ENCODE data around the gene UGT2A1. TPM values are rescaled to one million over a fixed set of nuclear protein-coding genes. Genes with fewer than 3 reads are reported as not detected.
"Not testable (repeated sequence)": the region's sequence is repeated elsewhere in the genome, so short reads cannot be mapped to it uniquely, and the experiment has no call there.

Gene UGT2A1
- total RNA-seq, 6 experiments from 2014 or later: not detected

DNA sequence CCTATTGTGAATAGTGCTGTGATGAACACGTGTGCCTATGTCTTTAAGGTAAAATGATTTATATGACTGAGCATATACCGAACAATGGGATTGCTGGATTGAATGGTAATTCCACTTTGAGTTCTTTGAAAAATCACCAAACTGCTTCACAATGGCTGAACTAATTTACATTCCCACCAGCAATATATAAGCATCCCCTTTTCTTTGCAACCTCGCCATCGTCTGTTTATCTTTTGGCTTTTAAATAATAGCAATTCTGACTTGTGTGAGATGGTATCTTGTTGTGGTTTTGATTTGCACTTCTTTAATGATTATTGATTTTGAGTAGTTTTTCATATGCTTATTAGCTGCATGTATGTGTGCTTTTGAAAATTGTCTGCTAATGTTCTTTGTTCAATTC, 31.8 kb upstream of the UGT2A1 start:
- no peak for DNase-seq
- TF ChIP-seq, protein P1, sequence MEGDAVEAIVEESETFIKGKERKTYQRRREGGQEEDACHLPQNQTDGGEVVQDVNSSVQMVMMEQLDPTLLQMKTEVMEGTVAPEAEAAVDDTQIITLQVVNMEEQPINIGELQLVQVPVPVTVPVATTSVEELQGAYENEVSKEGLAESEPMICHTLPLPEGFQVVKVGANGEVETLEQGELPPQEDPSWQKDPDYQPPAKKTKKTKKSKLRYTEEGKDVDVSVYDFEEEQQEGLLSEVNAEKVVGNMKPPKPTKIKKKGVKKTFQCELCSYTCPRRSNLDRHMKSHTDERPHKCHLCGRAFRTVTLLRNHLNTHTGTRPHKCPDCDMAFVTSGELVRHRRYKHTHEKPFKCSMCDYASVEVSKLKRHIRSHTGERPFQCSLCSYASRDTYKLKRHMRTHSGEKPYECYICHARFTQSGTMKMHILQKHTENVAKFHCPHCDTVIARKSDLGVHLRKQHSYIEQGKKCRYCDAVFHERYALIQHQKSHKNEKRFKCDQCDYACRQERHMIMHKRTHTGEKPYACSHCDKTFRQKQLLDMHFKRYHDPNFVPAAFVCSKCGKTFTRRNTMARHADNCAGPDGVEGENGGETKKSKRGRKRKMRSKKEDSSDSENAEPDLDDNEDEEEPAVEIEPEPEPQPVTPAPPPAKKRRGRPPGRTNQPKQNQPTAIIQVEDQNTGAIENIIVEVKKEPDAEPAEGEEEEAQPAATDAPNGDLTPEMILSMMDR (IDR thresholded peaks at IDR 0.05): no peak
- no peak overlapping the region for H3K27ac Mint-ChIP-seq
- H3K4me1 Mint-ChIP-seq (ENCODE audit: low read depth): no peaks in the 10 kb centered on the region
- no peak overlapping the region for H3K4me3 Mint-ChIP-seq
- no peaks in the 10 kb centered on the region for H3K27me3 Mint-ChIP-seq (ENCODE audit: insufficient read depth)
- H3K9me3 Mint-ChIP-seq: no peaks in the 10 kb centered on the region
- H3K36me3 Mint-ChIP-seq (ENCODE audit: low read depth): no peaks in the 10 kb centered on the region

DNA sequence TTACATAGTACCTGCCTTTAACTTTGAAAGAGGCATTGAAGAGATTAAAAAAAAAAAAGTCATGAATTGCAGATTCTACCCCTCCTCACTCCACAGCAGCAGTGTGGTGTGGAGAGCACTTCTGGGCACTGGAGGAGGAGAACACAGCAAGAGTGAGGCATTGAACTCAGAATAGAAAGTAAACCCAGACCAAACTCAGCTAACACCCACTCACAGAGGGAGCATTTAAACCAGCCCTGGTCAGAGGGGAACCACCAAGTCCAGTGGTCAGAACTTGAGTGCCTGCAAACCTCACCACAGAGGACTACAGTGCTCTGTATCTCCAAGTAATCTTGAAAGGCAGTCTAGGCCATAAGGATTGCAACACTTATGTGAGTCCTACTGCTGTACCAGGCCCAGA, 15.6 kb upstream of the UGT2A1 start:
- no peaks in the 10 kb centered on the region for H3K36me3 Mint-ChIP-seq (ENCODE audit: low read depth)
- H3K9me3 Mint-ChIP-seq: peaks cover 8% of the 10 kb centered on the region
- no peaks in the 10 kb centered on the region for H3K27me3 Mint-ChIP-seq (ENCODE audit: insufficient read depth)
- no peak overlapping the region for H3K4me3 Mint-ChIP-seq
- H3K4me1 Mint-ChIP-seq (ENCODE audit: low read depth): no peaks in the 10 kb centered on the region
- TF ChIP-seq, protein P1 (IDR thresholded peaks at IDR 0.05): no peak
- H3K27ac Mint-ChIP-seq: no peak overlapping the region
- DNase-seq: no peak

DNA sequence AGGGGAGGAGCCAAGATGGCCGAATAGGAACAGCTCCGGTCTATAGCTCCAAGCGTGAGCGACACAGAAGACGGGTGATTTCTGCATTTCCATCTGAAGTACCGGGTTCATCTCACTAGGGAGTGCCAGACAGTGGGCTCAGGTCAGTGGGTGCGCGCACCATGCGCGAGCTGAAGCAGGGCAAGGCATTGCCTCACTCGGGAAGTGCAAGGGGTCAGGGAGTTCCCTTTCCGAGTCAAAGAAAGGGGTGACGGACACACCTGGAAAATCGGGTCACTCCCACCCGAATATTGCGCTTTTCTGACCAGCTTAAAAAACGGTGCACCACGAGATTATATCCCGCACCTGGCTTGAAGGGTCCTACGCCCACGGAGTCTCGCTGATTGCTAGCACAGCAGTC, 11.0 kb upstream of the UGT2A1 start:
- not testable (repeated sequence) for H3K27me3 Mint-ChIP-seq (ENCODE audit: insufficient read depth); H3K36me3 Mint-ChIP-seq (ENCODE audit: low read depth); DNase-seq; H3K27ac Mint-ChIP-seq; H3K4me3 Mint-ChIP-seq; H3K4me1 Mint-ChIP-seq (ENCODE audit: low read depth)
- H3K9me3 Mint-ChIP-seq: peaks cover 27% of the 10 kb centered on the region

DNA sequence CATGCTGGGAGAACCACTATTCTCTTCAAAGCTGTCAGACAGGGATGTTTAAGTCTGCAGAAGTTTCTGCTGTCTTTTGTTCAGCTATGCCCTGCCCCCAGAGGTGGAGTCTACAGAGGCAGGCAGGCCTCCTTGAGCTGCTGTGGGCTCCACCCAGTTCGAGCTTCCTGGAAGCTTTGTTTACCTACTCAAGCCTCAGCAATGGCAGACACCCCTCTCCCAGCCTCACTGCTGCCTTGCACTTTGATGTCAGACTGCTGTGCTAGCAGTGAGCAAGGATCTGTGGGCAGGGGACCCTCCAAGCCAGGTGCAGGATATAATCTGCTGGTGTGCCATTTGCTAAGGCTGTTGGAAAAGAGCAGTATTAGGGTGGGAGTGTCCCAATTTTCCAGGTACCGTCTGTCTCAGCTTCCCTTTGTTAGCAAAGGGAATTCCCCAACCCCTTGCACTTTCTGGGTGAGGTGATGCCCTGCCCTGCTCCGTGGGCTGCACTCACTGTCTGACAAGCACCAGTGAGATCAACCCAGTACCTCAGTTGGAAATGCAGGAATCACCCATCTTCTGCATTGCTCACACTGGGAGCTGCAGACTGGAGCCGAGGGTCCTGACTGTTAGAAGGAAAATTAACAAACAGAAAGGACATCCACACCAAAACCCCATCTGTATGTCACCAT, 8.2 kb upstream of the UGT2A1 start:
- DNase-seq; H3K27ac Mint-ChIP-seq; H3K4me3 Mint-ChIP-seq; H3K4me1 Mint-ChIP-seq (ENCODE audit: low read depth); H3K36me3 Mint-ChIP-seq (ENCODE audit: low read depth); H3K27me3 Mint-ChIP-seq (ENCODE audit: insufficient read depth): not testable (repeated sequence)
- peaks cover 46% of the 10 kb centered on the region for H3K9me3 Mint-ChIP-seq

DNA sequence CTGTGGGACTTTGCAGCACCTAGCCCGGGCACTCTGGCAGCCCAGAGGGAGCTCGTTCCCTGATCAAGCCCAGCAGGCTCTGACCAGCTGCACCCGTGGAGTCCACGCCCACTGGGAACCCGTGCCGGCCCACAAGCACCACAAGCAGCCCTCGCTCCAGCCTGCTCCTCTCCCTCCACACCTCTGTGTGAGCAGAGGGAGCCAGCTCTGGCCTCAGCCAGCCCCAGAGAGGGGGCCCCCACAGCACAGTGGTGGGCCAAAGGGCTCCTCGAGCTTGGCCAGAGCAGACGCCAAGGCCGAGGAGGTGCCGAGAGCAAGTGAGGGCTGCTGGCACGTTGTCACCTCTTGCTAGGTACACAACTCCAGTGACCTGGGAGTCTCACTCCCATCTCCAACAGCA, 5.1 kb upstream of the UGT2A1 start:
- H3K4me1 Mint-ChIP-seq (ENCODE audit: low read depth): no peaks in the 10 kb centered on the region
- no peaks in the 10 kb centered on the region for H3K36me3 Mint-ChIP-seq (ENCODE audit: low read depth)
- H3K4me3 Mint-ChIP-seq: no peak overlapping the region

DNA sequence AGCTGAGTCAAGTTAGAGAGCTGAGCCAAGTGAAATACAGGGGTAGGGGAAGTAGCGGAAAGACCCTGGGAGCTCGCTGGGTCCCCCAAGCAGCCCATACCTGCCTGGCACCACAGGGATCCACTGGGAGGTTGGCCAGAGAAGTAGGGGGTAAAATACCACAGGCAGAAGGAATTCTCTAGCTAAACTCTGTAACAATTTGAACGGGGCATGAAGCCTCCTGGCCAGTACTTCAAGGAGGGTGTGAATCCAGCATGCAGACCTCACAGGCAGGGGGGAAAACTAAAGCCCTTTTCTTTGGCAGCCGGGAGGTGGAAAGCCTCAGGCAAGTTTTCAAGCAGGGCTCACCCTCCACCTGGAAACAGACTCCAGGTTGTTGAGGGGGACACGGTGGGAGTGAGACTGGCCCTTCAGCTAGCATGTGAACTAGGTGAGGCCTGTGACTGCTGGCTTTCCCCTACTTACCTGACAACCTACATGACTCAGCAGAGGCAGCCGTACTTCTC, 3.7 kb upstream of the UGT2A1 start:
- Mint-ChIP-seq H3K9me3 (peaks cover 49% of the 10 kb centered on the region), H3K27me3 (ENCODE audit: insufficient read depth) (no peaks in the 10 kb centered on the region), H3K36me3 (ENCODE audit: low read depth) (no peaks in the 10 kb centered on the region), H3K27ac (no peak overlapping the region), H3K4me1 (ENCODE audit: low read depth) (no peaks in the 10 kb centered on the region), H3K4me3 (no peak overlapping the region)
- TF ChIP-seq, protein P1 (IDR thresholded peaks at IDR 0.05): no peak
- DNase-seq: no peak

More for the DNA sequence above, 5.1 kb upstream of the UGT2A1 start:
- no peak overlapping the region for H3K27ac Mint-ChIP-seq
- TF ChIP-seq, protein P1 (IDR thresholded peaks at IDR 0.05): no peak
- H3K9me3 Mint-ChIP-seq: peaks cover 59% of the 10 kb centered on the region
- H3K27me3 Mint-ChIP-seq (ENCODE audit: insufficient read depth): no peaks in the 10 kb centered on the region
- DNase-seq: no peak
